ENCODE measurements around the gene PACSIN2.

PACSIN2 gene

GRCh38 chr22:42856865-42857704, 157.9 kb downstream of the PACSIN2 start, which contains the start of gene ARFGAP3:
TSS of gene ARFGAP3 (minus strand) at chr22:42857273. CDS start at chr22:42857182, 91 bp downstream.
- peak; percentile 93 for DNase-seq (ENCODE audit: low spot score)

DNA sequence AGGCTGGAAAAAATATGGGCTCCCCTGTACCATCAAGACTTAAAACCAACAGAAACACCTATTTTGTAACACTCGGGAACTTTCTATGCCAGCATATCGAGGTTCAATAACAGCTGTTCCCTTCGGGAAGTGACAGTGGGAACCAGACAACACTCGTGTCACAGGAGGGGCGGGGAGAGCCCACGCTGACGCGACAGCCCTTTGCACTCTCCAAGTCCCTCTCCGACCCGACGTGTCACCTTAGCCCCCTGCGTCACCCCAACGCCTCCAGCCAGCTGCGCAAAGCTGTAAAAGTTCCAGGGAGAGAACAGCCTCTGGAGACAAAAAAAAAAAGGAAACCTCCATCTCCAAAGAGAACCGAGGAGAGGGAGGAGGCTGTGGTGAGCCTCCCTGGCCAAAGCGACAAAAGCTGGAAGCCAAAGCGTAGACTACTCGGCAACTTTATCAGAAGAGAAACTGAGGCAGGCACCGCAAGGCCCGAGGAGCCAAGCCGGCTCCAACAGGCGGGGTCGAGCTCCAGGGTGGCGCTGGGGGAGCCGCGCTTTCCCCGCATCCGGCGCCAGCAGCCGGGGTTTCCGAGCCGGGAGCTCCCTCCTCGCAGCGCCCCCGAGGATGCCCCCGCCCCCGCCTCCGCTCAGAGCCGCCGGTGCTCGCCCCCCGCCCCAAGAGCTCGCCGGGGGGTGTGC, 158.6 kb downstream of the PACSIN2 start:
- peak; percentile 39 for DNase-seq (ENCODE audit: low spot score)

GRCh38 chr22:42855721-42856120, 159.2 kb downstream of the PACSIN2 start:
- no peak for DNase-seq (ENCODE audit: low spot score)

- DNase-seq (ENCODE audit: low spot score), result no peak
Observed at GRCh38 chr22:42855211-42855610, 159.7 kb downstream of the PACSIN2 start.

DNA sequence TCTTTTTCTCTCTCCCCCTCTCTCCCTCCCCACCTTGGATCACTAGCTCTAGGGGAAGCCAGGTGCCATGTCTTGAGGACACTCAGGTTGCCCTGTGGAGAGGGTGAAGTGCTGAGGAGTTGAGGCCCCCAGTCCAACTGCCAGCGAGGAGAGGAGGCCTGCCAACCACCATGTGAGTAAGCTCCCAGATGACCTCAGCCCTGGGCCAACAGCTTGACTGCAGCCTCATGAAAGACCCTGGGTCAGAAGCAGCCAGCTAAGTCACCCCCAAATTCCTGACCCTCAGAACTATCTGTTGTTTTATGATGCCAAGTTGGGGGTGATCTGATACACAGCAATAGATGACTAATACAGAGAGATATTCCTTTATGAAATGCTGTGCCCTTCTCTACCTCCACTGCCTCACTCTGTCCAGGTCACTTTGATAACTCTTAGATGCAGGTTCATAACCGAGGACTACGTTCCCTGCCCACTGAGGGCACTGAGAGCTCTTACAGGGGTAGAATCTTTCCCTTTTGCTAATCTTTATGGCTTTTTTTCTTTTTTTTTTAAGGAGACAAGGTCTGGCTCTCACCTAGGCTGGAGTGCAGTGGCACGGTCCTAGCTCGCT, 165.9 kb downstream of the PACSIN2 start:
- peak; percentile 27 for DNase-seq (ENCODE audit: low spot score)

DNA sequence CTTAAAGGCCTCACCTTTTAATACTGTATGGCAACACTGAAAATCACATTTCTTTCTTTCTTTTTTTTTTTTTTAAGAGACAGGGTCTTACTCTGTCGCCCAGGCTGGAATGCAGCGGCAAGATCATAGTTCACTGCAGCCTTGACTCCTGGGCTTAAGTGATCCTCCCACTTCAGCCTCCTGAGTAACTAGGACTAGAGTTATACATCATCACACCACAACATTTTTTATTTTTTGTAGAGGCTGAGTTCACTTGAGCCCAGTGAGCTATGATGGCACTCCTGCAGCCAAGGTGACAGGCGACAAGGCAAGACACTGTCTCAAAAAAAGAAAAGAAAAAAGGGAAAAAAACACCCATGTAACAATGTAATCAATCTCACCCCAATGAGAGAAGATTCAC, 167.8 kb downstream of the PACSIN2 start:
- no peak for DNase-seq (ENCODE audit: low spot score)

- DNase-seq (ENCODE audit: low spot score), result peak; percentile 89
Observed at GRCh38 chr22:42844756-42845155, 170.2 kb downstream of the PACSIN2 start.

DNA sequence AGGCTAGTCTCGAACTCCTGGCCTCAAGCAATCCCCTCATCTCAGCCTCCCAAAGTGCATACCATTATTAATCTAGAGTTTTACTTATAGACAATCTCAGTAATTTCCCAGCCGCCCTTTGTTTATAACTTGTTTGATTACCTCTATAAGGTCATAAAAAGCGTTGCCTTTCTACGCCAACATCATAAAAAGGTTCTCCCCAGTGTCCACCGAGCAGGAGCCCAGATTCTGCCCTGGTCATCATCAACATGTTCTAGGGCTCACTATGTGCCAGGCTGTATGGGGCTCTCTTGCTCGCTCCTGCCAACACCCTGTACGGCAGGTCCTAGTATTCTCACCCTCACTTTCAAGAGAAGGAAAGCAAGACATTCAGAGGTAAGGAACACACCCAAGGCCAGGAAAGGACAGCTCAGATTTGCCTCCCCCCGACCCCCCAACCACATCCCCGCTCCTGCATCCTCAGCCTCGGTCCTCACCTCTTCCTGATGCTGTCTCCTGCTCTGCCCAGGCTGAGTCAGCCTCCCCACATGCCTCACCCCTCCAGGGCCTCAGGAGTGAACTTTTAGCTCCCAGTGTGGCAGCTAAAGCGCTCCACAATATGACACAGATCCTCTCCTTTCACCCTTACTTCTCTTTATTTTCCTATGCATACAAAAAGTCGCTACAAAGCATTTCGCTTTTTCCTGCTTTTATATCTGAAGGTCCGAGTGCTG, 172.1 kb downstream of the PACSIN2 start:
- DNase-seq (ENCODE audit: low spot score), result peak; percentile 48

DNA sequence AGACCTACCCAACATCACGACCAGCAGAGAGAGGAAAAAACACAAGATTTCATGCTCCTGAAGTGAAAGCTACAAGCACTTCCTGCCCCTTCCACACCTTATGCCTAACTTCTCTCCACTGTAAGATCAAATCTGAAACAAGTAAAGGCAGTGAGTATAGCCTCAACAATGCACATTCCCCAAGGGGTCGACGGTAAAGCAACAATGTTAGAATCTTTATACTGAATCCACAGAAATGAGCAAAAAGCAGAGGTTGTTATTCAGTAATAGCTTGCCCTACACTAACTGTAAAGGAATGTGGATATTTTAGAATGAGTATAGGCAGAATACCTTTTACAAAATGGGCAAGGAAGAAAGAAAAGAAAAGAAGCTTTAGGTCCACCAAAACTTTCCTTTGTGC, 173.5 kb downstream of the PACSIN2 start:
- DNase-seq (ENCODE audit: low spot score), result peak; percentile 79

GRCh38 chr22:42837556-42837955, 177.4 kb downstream of the PACSIN2 start:
- DNase-seq (ENCODE audit: low spot score), result no peak

GRCh38 chr22:42836026-42836425, 178.9 kb downstream of the PACSIN2 start:
- DNase-seq (ENCODE audit: low spot score), result no peak

DNA sequence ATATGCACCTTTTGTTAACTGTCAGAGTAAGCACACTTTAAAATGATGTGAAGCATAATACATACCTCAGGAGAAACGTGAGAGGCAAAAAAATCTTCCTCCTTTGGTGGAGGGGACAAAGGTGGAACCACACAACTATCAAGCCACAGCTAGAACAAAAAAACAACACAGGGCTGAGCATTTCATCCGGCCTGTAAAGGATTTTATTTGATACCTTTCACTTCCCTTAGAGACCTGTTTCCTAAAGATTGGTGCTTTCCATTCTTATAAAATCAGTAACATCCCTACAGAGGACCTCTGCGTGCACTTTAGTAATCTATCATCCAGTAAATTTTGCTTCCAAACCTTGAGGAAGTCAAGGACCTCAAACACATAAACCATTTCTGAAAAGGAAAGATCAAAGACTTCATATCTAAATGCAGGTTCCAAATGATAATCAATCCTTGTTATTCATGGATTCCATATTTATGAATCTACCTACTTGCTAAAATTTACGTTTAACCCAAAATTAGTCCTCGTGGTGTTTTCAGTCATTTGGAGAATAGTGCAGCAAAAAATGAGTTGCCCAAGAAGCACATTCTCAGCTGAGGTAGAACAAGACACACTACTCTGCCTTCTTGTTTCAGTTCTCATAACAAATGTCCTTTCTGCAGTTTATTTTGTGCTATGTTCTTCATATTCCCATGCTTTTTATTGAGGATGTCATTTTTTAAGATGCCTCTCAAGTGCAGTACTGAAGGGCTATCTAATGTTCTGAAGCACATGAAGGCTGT, 180.6 kb downstream of the PACSIN2 start:
- DNase-seq (ENCODE audit: low spot score), result no peak

GRCh38 chr22:42833104-42833503, 181.8 kb downstream of the PACSIN2 start:
- DNase-seq (ENCODE audit: low spot score), result no peak

GRCh38 chr22:42831712-42832111, 183.2 kb downstream of the PACSIN2 start:
- DNase-seq (ENCODE audit: low spot score), result no peak

GRCh38 chr22:42830161-42830560, 184.8 kb downstream of the PACSIN2 start:
- DNase-seq (ENCODE audit: low spot score), result peak; percentile 17

- no peak for DNase-seq (ENCODE audit: low spot score)
Observed at GRCh38 chr22:42829302-42829701, 185.6 kb downstream of the PACSIN2 start.

- no peak for DNase-seq (ENCODE audit: low spot score)
Observed at GRCh38 chr22:42825796-42826195, 189.2 kb downstream of the PACSIN2 start.

- no peak for DNase-seq (ENCODE audit: low spot score)
Observed at GRCh38 chr22:42821386-42821785, 193.6 kb downstream of the PACSIN2 start.

DNA sequence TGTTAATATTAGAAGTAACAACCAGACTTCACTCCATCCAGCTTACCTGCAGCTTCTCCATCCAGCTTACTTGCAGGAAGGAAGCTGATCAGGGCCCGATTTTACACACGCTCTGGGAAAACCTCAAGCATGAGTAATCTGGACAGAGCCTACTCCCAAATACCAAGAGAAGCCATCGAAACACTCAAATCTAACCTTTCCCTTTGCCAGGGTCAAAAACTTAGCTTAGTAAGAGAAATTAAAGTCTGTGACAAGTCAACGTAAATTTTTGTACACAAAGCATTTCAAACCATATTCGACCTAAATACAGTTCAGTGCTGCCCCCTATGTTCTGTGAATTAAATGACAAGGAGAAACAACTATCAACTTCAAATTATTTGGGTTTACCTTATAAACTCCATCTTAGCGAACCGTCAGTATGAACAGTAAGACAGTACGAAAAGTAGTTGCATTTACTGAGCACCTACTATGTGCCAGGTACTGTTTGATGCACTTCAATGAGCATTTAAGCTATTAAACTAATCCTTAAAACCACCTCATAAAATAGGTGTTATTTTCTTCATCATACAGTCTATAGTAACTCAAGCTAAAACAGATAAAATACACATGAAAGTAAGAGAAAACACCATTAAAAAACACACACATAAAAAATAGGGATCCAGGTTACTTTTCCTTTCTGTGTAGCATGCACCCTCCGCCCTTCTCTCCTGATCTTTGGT, 194.7 kb downstream of the PACSIN2 start:
- peak; percentile 67 for DNase-seq (ENCODE audit: low spot score)

All from kidney tubule cell (primary cell).